IPS-18c (cell line): Measurements from ENCODE around the gene TMEM170B.

ENCODE experiments used
- H3K4me3 ChIP-seq: 2 replicates; pipeline ENCODE4 v1.7.0; 2013; ENCODE audit warnings: low read depth, mild to moderate bottlenecking, low read length, moderate library complexity; ENCODE audit not compliant: insufficient read depth
- H3K9me3 ChIP-seq: one replicate; pipeline ENCODE4 v1.6.1; 2013; ENCODE audit warnings: mild to moderate bottlenecking, low read length, moderate library complexity; ENCODE audit not compliant: control insufficient read depth, insufficient read depth

The TMEM170B gene

DNA sequence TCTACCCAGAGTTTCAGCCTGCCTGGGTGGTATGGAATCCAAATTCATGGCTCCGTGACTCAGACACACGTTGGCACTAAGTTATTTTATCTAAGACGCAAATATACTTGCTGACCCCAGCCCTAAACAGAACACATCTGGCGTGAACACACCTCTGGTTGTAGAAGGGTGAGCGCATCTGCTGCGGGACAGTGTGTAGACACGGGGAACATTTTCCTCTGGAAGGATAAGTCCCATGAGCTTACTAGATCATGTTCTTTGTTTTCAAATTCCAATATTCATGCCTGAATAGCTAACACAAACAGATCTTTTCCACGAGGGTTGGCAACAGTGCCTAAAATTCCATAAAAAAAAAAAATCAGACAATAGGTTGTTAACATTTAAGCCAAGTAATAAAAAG is 87.8 kb downstream of the TMEM170B start:
- Histone ChIP-seq H3K9me3 (no peaks in the 10 kb centered on the region), H3K4me3 (no peak overlapping the region)

DNA sequence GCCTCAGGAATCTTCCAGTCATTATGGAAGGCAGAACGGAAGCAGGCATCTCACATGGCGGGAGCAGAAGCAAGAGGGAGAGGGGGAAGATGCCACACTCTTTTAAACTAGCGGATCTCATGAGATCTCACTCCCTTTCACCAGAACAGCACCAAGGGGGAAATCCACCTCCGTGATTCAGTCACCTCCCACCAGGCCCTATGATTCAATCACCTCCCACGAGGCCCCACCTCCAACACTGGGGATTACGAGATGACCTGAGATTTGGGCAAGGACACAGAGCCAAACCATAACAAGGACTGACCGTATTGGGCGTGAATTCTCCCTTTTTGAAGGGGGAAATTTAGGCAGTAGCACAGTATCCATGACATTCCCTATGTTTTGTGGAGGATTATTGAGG is 88.8 kb downstream of the TMEM170B start:
- no peaks in the 10 kb centered on the region for H3K9me3 ChIP-seq

DNA sequence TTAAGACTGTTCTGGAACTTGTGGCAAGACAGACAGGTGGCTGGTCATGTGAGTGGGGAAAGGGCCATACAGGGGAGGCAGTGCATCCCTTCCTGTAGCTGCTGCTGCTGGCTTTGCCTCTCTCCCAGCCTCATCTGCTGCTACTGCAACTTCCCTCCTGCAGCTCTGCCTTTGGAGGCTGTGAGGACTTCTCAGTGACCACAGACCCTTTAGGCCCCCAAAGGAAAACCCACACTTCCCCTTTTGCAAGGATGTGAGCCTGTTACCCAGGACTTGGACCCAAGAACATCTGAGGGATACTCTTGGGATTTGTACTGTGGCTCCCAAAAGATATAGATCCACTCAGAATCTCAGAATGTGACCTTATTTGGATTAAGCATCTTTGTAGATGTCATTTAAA is 91.0 kb downstream of the TMEM170B start:
- H3K9me3 ChIP-seq, result no peaks in the 10 kb centered on the region

More for the DNA sequence above, 88.8 kb downstream of the TMEM170B start:
- H3K4me3 ChIP-seq, result no peak overlapping the region

GRCh38 chr6:11631008-11631407 is 93.5 kb downstream of the TMEM170B start:
- Histone ChIP-seq H3K4me3 (no peak overlapping the region), H3K9me3 (no peaks in the 10 kb centered on the region)

More for the DNA sequence above, 91.0 kb downstream of the TMEM170B start:
- H3K4me3 ChIP-seq, result no peak overlapping the region

- H3K4me3 ChIP-seq, result no peak overlapping the region
Measured at GRCh38 chr6:11631539-11631938, 94.0 kb downstream of the TMEM170B start.

GRCh38 chr6:11632231-11632630 is 94.7 kb downstream of the TMEM170B start:
- Histone ChIP-seq H3K9me3 (no peaks in the 10 kb centered on the region), H3K4me3 (no peak overlapping the region)

More at GRCh38 chr6:11631539-11631938, 94.0 kb downstream of the TMEM170B start:
- no peaks in the 10 kb centered on the region for H3K9me3 ChIP-seq

DNA sequence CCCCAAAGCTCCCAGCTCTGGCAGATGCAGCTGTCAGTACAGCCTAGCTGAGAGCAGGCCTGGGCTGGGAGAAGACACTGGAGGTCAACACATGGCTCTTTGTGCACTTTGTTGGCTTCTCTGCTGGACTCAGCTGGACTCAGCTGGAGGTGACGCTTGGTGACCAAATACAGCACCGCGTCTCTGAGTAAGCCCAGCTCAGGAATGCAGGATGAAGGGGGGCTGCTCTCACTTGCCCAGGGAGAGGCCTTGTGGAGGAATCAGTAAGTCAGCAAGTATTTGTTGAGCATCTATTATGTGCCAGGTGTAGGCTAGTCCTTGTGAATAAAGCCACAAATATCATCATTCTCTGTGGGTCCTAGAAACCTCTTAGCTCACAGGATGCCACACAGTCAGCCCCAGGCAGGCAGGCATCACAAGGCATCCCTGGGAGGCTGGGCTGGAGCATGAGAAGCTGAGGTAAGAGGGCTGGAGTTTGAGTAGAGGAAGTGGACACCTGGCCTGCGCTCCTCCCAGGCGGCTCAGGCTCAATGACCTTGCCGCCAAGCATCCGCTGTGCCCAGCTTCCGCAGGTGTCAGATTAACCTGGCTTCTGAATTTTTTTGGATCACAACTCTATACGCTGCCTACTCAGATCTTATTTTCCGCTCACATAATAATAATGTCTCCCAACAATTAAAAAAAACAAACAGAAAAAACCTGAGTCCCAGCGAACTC is 95.4 kb downstream of the TMEM170B start:
- Histone ChIP-seq H3K9me3 (no peaks in the 10 kb centered on the region), H3K4me3 (no peak overlapping the region)
